H9 (cell line): ENCODE measurements around the gene OR2V1. TPM values are rescaled to one million over a fixed set of nuclear protein-coding genes. Genes with fewer than 3 reads are reported as not detected.

Experiments used
- DNase-seq: peaks from one replicate; pipeline ENCODE4 v3.0.0-alpha.2; 2017
- H2AFZ ChIP-seq: one replicate; pipeline ENCODE4 v1.6.1; 2013; ENCODE audit warnings: mild to moderate bottlenecking, low read length, control low read depth, moderate library complexity
- H2AK5ac ChIP-seq: 2 replicates; pipeline ENCODE4 v1.6.1; 2013; ENCODE audit warnings: low read length, control low read depth, mixed read lengths; ENCODE audit not compliant: insufficient read length
- H2BK120ac ChIP-seq: one replicate; pipeline ENCODE4 v1.6.1; 2013; ENCODE audit warnings: low read depth, mild to moderate bottlenecking, low read length, control low read depth, inconsistent platforms; ENCODE audit not compliant: poor library complexity, severe bottlenecking
- H2BK12ac ChIP-seq: 2 replicates; pipeline ENCODE4 v1.6.1; 2013; ENCODE audit warnings: low read length, control low read depth, mixed read lengths, low read depth; ENCODE audit not compliant: insufficient read length
- H2BK15ac ChIP-seq: 2 replicates; pipeline ENCODE4 v1.6.1; 2013; ENCODE audit warnings: low read depth, low read length, control low read depth
- H2BK20ac ChIP-seq: one replicate; pipeline ENCODE4 v1.6.1; 2013; ENCODE audit warnings: low read depth, mild to moderate bottlenecking, low read length, control low read depth, inconsistent platforms; ENCODE audit not compliant: poor library complexity, severe bottlenecking
- H2BK5ac ChIP-seq: 2 replicates; pipeline ENCODE4 v1.6.1; 2013; ENCODE audit warnings: low read length, control low read depth, mixed read lengths; ENCODE audit not compliant: insufficient read length
- H3K14ac ChIP-seq: 2 replicates; pipeline ENCODE4 v1.6.1; 2013; ENCODE audit warnings: low read length, control low read depth; ENCODE audit not compliant: insufficient read depth
- H3K18ac ChIP-seq: 2 replicates; pipeline ENCODE4 v1.6.1; 2013; ENCODE audit warnings: low read depth, mild to moderate bottlenecking, mixed read lengths, low read length, control low read depth; ENCODE audit not compliant: insufficient read length
- H3K23ac ChIP-seq: 2 replicates; pipeline ENCODE4 v1.6.1; 2013; ENCODE audit warnings: low read length, control low read depth, mixed read lengths, low read depth; ENCODE audit not compliant: insufficient read length
- H3K23me2 ChIP-seq: 2 replicates; pipeline ENCODE4 v1.6.1; 2013; ENCODE audit warnings: low read depth, mild to moderate bottlenecking, mixed read lengths, low read length, control low read depth; ENCODE audit not compliant: insufficient read length, poor library complexity, severe bottlenecking
- H3K27ac ChIP-seq: 2 replicates; pipeline ENCODE4 v1.5.1; 2013; ENCODE audit warnings: low read length, control low read depth, mixed read lengths, low read depth; ENCODE audit not compliant: insufficient read length
- H3K27me3 ChIP-seq: 2 replicates; pipeline ENCODE4 v1.6.1; 2013; ENCODE audit warnings: low read length, control low read depth, inconsistent platforms; ENCODE audit not compliant: insufficient read depth
- H3K4ac ChIP-seq: 2 replicates; pipeline ENCODE4 v1.6.1; 2013; ENCODE audit warnings: low read depth, mild to moderate bottlenecking, control low read depth, inconsistent platforms, low read length, moderate library complexity
- H3K4me1 ChIP-seq: 2 replicates; pipeline ENCODE4 v1.6.1; 2013; ENCODE audit warnings: low read length, control low read depth, inconsistent platforms; ENCODE audit not compliant: insufficient read depth
- H3K4me2 ChIP-seq: 2 replicates; pipeline ENCODE4 v1.6.1; 2013; ENCODE audit warnings: low read length, control low read depth, mixed read lengths; ENCODE audit not compliant: insufficient read length, insufficient read depth
- H3K56ac ChIP-seq: 2 replicates; pipeline ENCODE4 v1.6.1; 2013; ENCODE audit warnings: low read depth, mild to moderate bottlenecking, mixed read lengths, low read length, control low read depth; ENCODE audit not compliant: insufficient read length
- H3K79me1 ChIP-seq: 2 replicates; pipeline ENCODE4 v1.6.1; 2013; ENCODE audit warnings: low read depth, mild to moderate bottlenecking, moderate library complexity, low read length, control low read depth, inconsistent platforms; ENCODE audit not compliant: insufficient read depth, poor library complexity, severe bottlenecking
- H3K79me2 ChIP-seq: 2 replicates; pipeline ENCODE4 v1.6.1; 2013; ENCODE audit warnings: low read length, control low read depth, inconsistent platforms; ENCODE audit not compliant: insufficient read depth
- H3K9ac ChIP-seq: 2 replicates; pipeline ENCODE4 v1.6.1; 2013; ENCODE audit warnings: low read length, control low read depth, mixed read lengths; ENCODE audit not compliant: insufficient read length; ENCODE audit errors: extremely low read depth
- H3K9me3 ChIP-seq: one replicate; pipeline ENCODE4 v1.6.1; 2013; ENCODE audit warnings: low read depth, low read length, inconsistent platforms; ENCODE audit not compliant: control insufficient read depth
- H3T11ph ChIP-seq: one replicate; pipeline ENCODE4 v1.6.1; 2013; ENCODE audit warnings: mild to moderate bottlenecking, low read length, control low read depth, inconsistent platforms
- H4K20me1 ChIP-seq: one replicate; pipeline ENCODE4 v1.6.1; 2013; ENCODE audit not compliant: control insufficient read depth, insufficient read length, insufficient read depth
- H4K5ac ChIP-seq: 2 replicates; pipeline ENCODE4 v1.6.1; 2013; ENCODE audit warnings: low read depth, mild to moderate bottlenecking, mixed read lengths, low read length, control low read depth; ENCODE audit not compliant: insufficient read length
- H4K8ac ChIP-seq: replicated peaks from 2 replicates; pipeline ENCODE4 v1.6.1; 2013; ENCODE audit warnings: low read length, control low read depth, mixed read lengths, low read depth; ENCODE audit not compliant: insufficient read length
- H4K91ac ChIP-seq: 2 replicates; pipeline ENCODE4 v1.6.1; 2013; ENCODE audit warnings: low read depth, mild to moderate bottlenecking, moderate library complexity, mixed read lengths, low read length, control low read depth; ENCODE audit not compliant: insufficient read length
- H3K27ac Mint-ChIP-seq, 3 experiments: 2 replicates in 2 of 3; 3 replicates in 1 of 3; pipeline ENCODE4 v1.8.0; 2020 to 2021; ENCODE audit warnings: mixed read lengths in 3 of 3, mild to moderate bottlenecking in 1 of 3, moderate library complexity in 1 of 3
- H3K27me3 Mint-ChIP-seq: 2 replicates; pipeline ENCODE4 v1.8.0; 2021; ENCODE audit warnings: low read depth, mild to moderate bottlenecking, moderate library complexity, mixed read lengths
- H3K36me3 Mint-ChIP-seq, 3 experiments: 2 replicates in 2 of 3; 3 replicates in 1 of 3; pipeline ENCODE4 v1.8.0; 2020 to 2021; ENCODE audit warnings: low read depth in 3 of 3, mixed read lengths in 3 of 3; ENCODE audit not compliant: insufficient read depth in 1 of 3
- H3K4me1 Mint-ChIP-seq, 2 experiments: 2 replicates each; pipeline ENCODE4 v1.8.0; 2020; ENCODE audit warnings: mixed read lengths in 2 of 2
- H3K4me3 Mint-ChIP-seq, 2 experiments: 2 replicates in 1 of 2; 3 replicates in 1 of 2; pipeline ENCODE4 v1.8.0; 2020 to 2021; ENCODE audit warnings: mild to moderate bottlenecking in 2 of 2, mixed read lengths in 2 of 2, moderate library complexity in 1 of 2
- H3K9me3 Mint-ChIP-seq, 2 experiments: 2 replicates in 1 of 2; 3 replicates in 1 of 2; pipeline ENCODE4 v1.8.0; 2020; ENCODE audit warnings: mild to moderate bottlenecking in 2 of 2, mixed read lengths in 2 of 2, moderate library complexity in 1 of 2
- CTCF ChIP-seq: fragments of 200-600 bp; sonication (generic); conservative IDR thresholded peaks from 3 replicates; pipeline ENCODE4 v1.8.0; 2021; ENCODE audit warnings: antibody characterized with exemption, mild to moderate bottlenecking
- WGBS: extraction: QIAGEN DNeasy Blood & Tissue Kit; methylation state at CpG from one replicate; pipeline ENCODE4 v1.1.7; 2013; ENCODE audit warnings: missing lambda C conversion rate, low lambda C conversion rate, mixed read lengths; ENCODE audit not compliant: insufficient read length; ENCODE audit errors: extremely low coverage; 5-methylcytosine and 5-hydroxymethylcytosine counted together
- total RNA-seq: library from RNA; stranded (reverse); gene quantifications from 2 replicates; pipeline ENCODE4 v1.2.1, GENCODE V29; 2021

OR2V1 gene
- total RNA-seq, 1 experiment from 2014 or later: not detected

DNA sequence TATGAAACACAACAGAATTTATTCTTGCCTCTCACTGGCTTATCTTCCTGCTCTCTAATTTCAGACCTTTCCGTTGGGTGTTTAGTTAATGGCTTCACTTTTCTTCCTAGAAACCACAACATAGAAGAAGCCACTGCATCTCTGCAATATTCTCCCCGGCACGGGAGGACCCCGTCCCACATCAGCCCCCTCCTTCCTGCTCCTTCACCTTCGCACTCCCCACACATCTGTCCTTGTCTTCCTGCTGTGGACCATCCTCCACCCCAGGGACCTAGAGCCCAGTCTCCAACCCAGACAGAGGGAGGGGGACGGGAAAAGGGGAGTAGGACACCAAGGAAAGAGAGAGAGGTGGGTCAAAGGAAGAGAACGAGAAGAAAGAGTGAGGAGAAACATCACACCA is 1.4 kb downstream of the OR2V1 start:
- Histone ChIP-seq H3K18ac (no peak overlapping the region), H2BK120ac (no peak overlapping the region), H3K9ac (no peak overlapping the region), H3K79me1 (no peaks in the 10 kb centered on the region), H3K23me2 (no peaks in the 10 kb centered on the region), H3K27me3 (no peaks in the 10 kb centered on the region; the same call in 1 of the 2 replicates), H3K79me2 (no peaks in the 10 kb centered on the region), H3K27ac (no peak overlapping the region), H4K5ac (no peak overlapping the region), H2AFZ (no peak overlapping the region), H4K20me1 (no peaks in the 10 kb centered on the region), H2BK5ac (no peak overlapping the region), H3K4ac (no peak overlapping the region), H4K91ac (no peak overlapping the region), H3K9me3 (no peaks in the 10 kb centered on the region), H2BK12ac (no peak overlapping the region), H3K23ac (no peak overlapping the region), H3K4me1 (no peaks in the 10 kb centered on the region), H2AK5ac (no peak overlapping the region), H2BK15ac (no peak overlapping the region), H4K8ac (no peak overlapping the region), H3K14ac (no peak overlapping the region; the same call in 1 of the 2 replicates), H2BK20ac (no peak overlapping the region), H3T11ph (no peak overlapping the region), H3K4me2 (no peak overlapping the region), H3K56ac (no peak overlapping the region)
- no peak for TF ChIP-seq CTCF
- Mint-ChIP-seq H3K27ac (no peak overlapping the region), H3K27me3 (peaks cover 45% of the 10 kb centered on the region), H3K9me3 (peaks cover 0 to 7% of the 10 kb centered on the region in 2 experiments; a peak in 2 of 5 replicates), H3K4me1 (peaks cover 0 to 8% of the 10 kb centered on the region in 2 experiments; a peak in 1 of 4 replicates), H3K36me3 (no peaks in the 10 kb centered on the region), H3K4me3 (no peak overlapping the region; a peak in 1 of 5 replicates)
- WGBS: no CpG with 5 or more reads among the region's 7 CpGs
- no peak for DNase-seq
